HepG2 (cell line): ENCODE results near the gene ATXN7L3. TPM values are rescaled to one million over a fixed set of nuclear protein-coding genes. Genes with fewer than 3 reads are reported as not detected.

Experiments
- ARNT2 ChIP-seq: sonication (generic); formaldehyde crosslinking; IDR thresholded peaks from 2 replicates; pipeline ENCODE4 v1.8.0; 2022; ENCODE audit warnings: mild to moderate bottlenecking, low read depth, missing genetic modification reagents, moderate library complexity
- ATF7-NPFF ChIP-seq: sonication (generic); formaldehyde crosslinking; IDR thresholded peaks from 2 replicates; pipeline ENCODE4 v1.8.1; 2023; ENCODE audit warnings: mild to moderate bottlenecking, low read depth, missing genetic modification reagents, moderate library complexity
- BRF2 ChIP-seq: sonication (generic); formaldehyde crosslinking; IDR thresholded peaks from 2 replicates; pipeline ENCODE4 v1.8.1; 2022; ENCODE audit warnings: mild to moderate bottlenecking, missing genetic modification reagents
- CEBPG ChIP-seq: IDR thresholded peaks from 2 replicates; pipeline ENCODE4 v1.6.1; 2016
- CEBPZ ChIP-seq: IDR thresholded peaks from 2 replicates; pipeline ENCODE4 v1.6.1; 2012; ENCODE audit warnings: low read length, improper control_type of control experiment
- CREM ChIP-seq, 2 experiments: sonication (generic) in 1 of 2; formaldehyde crosslinking in 1 of 2; IDR thresholded peaks; 2 replicates each; pipeline versions ENCODE4 v1.4.0 to v1.6.1; 2016 to 2020; ENCODE audit warnings: antibody characterized with exemption in 1 of 2, mild to moderate bottlenecking in 1 of 2, missing genetic modification reagents in 1 of 2
- DNMT1 ChIP-seq: sonication (generic); formaldehyde crosslinking; IDR thresholded peaks from 2 replicates; pipeline ENCODE4 v1.5.1; 2020; ENCODE audit warnings: mild to moderate bottlenecking, missing genetic modification reagents
- HIVEP1 ChIP-seq: sonication (generic); formaldehyde crosslinking; IDR thresholded peaks from 2 replicates; pipeline ENCODE4 v1.4.0; 2020; ENCODE audit warnings: mild to moderate bottlenecking, missing genetic modification reagents
- MAZ ChIP-seq, 2 experiments: sonication (generic) in 1 of 2; formaldehyde crosslinking in 1 of 2; IDR thresholded peaks; 2 replicates each; pipeline versions ENCODE4 v1.5.0 to v1.6.1; 2012 to 2020; ENCODE audit warnings: low read depth in 2 of 2, mild to moderate bottlenecking in 2 of 2, borderline replicate concordance in 1 of 2, improper control_type of control experiment in 1 of 2, low read length in 1 of 2, missing genetic modification reagents in 1 of 2, moderate library complexity in 1 of 2
- NFATC3 ChIP-seq: sonication (generic); formaldehyde crosslinking; IDR thresholded peaks from 2 replicates; pipeline ENCODE4 v1.5.1; 2020; ENCODE audit warnings: mild to moderate bottlenecking, missing genetic modification reagents
- SKI ChIP-seq: fragments of 450-650 bp; IDR thresholded peaks from one replicate; pipeline ENCODE4 v1.6.1; 2018; ENCODE audit warnings: mild to moderate bottlenecking; ENCODE audit not compliant: partially characterized antibody
- SNAI1 ChIP-seq: sonication (generic); formaldehyde crosslinking; IDR thresholded peaks from 2 replicates; pipeline ENCODE4 v1.5.0; 2020; ENCODE audit warnings: mild to moderate bottlenecking, missing genetic modification reagents, borderline replicate concordance
- TBL1XR1 ChIP-seq: fragments of 150-350 bp; IDR thresholded peaks from 2 replicates; pipeline ENCODE4 v1.6.1; 2014; ENCODE audit warnings: borderline replicate concordance, low read length; ENCODE audit not compliant: partially characterized antibody
- TCF12 ChIP-seq, 2 experiments: fragments of 450-650 bp in 1 of 2; sonication (generic) in 1 of 2; formaldehyde crosslinking in 1 of 2; IDR thresholded peaks; 2 replicates each; pipeline versions ENCODE4 v1.6.1 to v1.8.0; 2017 to 2022; ENCODE audit warnings: antibody characterized with exemption in 1 of 2, mild to moderate bottlenecking in 1 of 2, missing genetic modification reagents in 1 of 2, moderate library complexity in 1 of 2
- THAP11 ChIP-seq: IDR thresholded peaks from 2 replicates; pipeline ENCODE4 v1.6.1; 2016; ENCODE audit warnings: missing biosample characterization, missing genetic modification reagents
- ZIK1 ChIP-seq: sonication (generic); formaldehyde crosslinking; IDR thresholded peaks from 2 replicates; pipeline ENCODE4 v1.5.0; 2020; ENCODE audit warnings: mild to moderate bottlenecking, low read depth, missing genetic modification reagents, borderline replicate concordance
- ZNF160 ChIP-seq: sonication (generic); formaldehyde crosslinking; IDR thresholded peaks from 2 replicates; pipeline ENCODE4 v1.8.0; 2022; ENCODE audit warnings: mild to moderate bottlenecking, inconsistent platforms, missing genetic modification reagents
- ZNF205 ChIP-seq: IDR thresholded peaks from 2 replicates; pipeline ENCODE4 v1.6.1; 2018; ENCODE audit warnings: missing biosample characterization, missing genetic modification reagents
- ZNF451 ChIP-seq: sonication (generic); formaldehyde crosslinking; IDR thresholded peaks from 2 replicates; pipeline ENCODE4 v1.5.0; 2020; ENCODE audit warnings: mild to moderate bottlenecking, missing genetic modification reagents
- ZNF572 ChIP-seq: sonication (generic); formaldehyde crosslinking; IDR thresholded peaks from 2 replicates; pipeline ENCODE4 v1.5.1; 2020; ENCODE audit warnings: mild to moderate bottlenecking, missing genetic modification reagents
- ZNF614 ChIP-seq: IDR thresholded peaks from 2 replicates; pipeline ENCODE4 v1.6.1; 2018; ENCODE audit warnings: missing biosample characterization, missing genetic modification reagents, inconsistent platforms, borderline replicate concordance
- ZNF747 ChIP-seq: sonication (generic); formaldehyde crosslinking; IDR thresholded peaks from 2 replicates; pipeline ENCODE4 v1.8.1; 2023; ENCODE audit warnings: missing genetic modification reagents, mild to moderate bottlenecking, borderline replicate concordance
- ZUFSP ChIP-seq: sonication (generic); formaldehyde crosslinking; IDR thresholded peaks from 2 replicates; pipeline ENCODE4 v1.9.0; 2021; ENCODE audit warnings: missing genetic modification reagents, mild to moderate bottlenecking, borderline replicate concordance
- polyA plus RNA-seq, 8 experiments: library from polyadenylated mRNA; depleted of rRNA in 3 of 8; stranded (reverse) in 7 of 8; unstranded in 1 of 8; fragments of >200 nt; fragmentation: Illumina TruSeq in 4 of 8; extraction: Trizol in 4 of 8; gene quantifications; 2 replicates each; pipeline versions ENCODE4 v1.2.1 to v1.2.3, GENCODE V29; 2011 to 2016; ENCODE audit warnings: low read depth in 4 of 8, missing spikeins in 1 of 8, mixed read lengths in 1 of 8; ENCODE audit not compliant: insufficient read depth in 1 of 8
- total RNA-seq, 5 experiments: library from RNA; depleted of rRNA; stranded (reverse); fragments of >200 nt; fragmentation: Illumina TruSeq; extraction: Trizol; gene quantifications; 2 replicates each; pipeline ENCODE4 v1.2.3, GENCODE V29; 2016; ENCODE audit warnings: low read depth in 1 of 5

The ATXN7L3 gene
- total and polyA plus RNA-seq, 2 of the 13 experiments (the other 11 are each of a cell fraction or from before 2014, with no cell fraction given), result 44.5 to 59.1 TPM

- no peak for TF ChIP-seq CEBPZ
- no peak for TF ChIP-seq TBL1XR1
- no peak for TF ChIP-seq CEBPG (CRISPR knock-in tag)
- TF ChIP-seq THAP11, result 0 out of 2 replicates have a peak, but pooled peaks have one; percentile 42
- TF ChIP-seq ZNF614 (CRISPR knock-in tag), result no peak
- TF ChIP-seq ZNF451 (CRISPR knock-in tag), result peak; percentile 80; the same call in 1 of the 2 replicates
- TF ChIP-seq MAZ (IDR thresholded peaks at IDR 0.05; ENCODE audit: borderline replicate concordance, low read depth, low read length), result no peak
- TF ChIP-seq MAZ (CRISPR knock-in tag; IDR thresholded peaks at IDR 0.05; ENCODE audit: low read depth), result peak; percentile 59
- TF ChIP-seq HIVEP1 (CRISPR knock-in tag), result peak; percentile 58; the same call in 1 of the 2 replicates
- TF ChIP-seq ZNF205 (CRISPR knock-in tag), result no peak
- TF ChIP-seq ZNF747 (CRISPR knock-in tag), result no peak
- no peak for TF ChIP-seq CREM (IDR thresholded peaks at IDR 0.05)
- no peak for TF ChIP-seq CREM (CRISPR knock-in tag; IDR thresholded peaks at IDR 0.05)
- no peak for TF ChIP-seq ZNF572 (CRISPR knock-in tag)
- peak; percentile 75; the same call in 1 of the 2 replicates for TF ChIP-seq ZIK1 (CRISPR knock-in tag)
- TF ChIP-seq BRF2 (CRISPR knock-in tag), result no peak
- no peak for TF ChIP-seq SKI
- TF ChIP-seq ARNT2 (CRISPR knock-in tag), result no peak; the same call in 1 of the 2 replicates
- no peak for TF ChIP-seq SNAI1
- TF ChIP-seq DNMT1, result no peak
- no peak for TF ChIP-seq TCF12 (IDR thresholded peaks at IDR 0.05)
- no peak for TF ChIP-seq TCF12 (CRISPR knock-in tag; IDR thresholded peaks at IDR 0.05)
- no peak for TF ChIP-seq ZUFSP (CRISPR knock-in tag)
- TF ChIP-seq ATF7-NPFF (CRISPR knock-in tag), result no peak; the same call in none of the 2 replicates
- TF ChIP-seq NFATC3 (CRISPR knock-in tag), result 0 out of 2 replicates have a peak, but pooled peaks have one; percentile 33
- no peak for TF ChIP-seq ZNF160
These were observed 933 bp upstream of the ATXN7L3 start (continued) for GRCh38 chr17:44200478-44201155.
